ENCODE results near the gene RASEF.

The RASEF gene

DNA sequence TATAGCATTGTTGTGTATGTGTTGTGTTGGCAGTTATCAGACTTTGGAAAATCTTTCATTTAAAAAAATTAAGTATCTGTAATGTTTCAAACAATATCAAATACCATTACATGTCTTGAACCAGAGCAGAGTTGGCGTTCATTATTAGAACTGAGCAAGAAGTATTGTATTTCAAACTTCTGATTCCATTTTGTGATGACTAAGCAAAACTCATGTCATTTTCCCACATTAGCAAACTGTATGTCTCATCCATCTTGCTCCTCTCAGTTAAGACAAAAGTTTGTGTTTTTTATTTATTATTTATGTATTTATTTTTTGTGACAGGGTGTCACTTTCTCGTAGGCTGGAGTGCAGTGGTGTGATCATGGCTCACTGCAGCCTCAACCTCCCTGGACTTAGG, 4.6 kb upstream of the RASEF start:
- no peak overlapping the region for H3K4me3 ChIP-seq (ENCODE audit: low read length)
- no peak for DNase-seq (ENCODE audit: low read depth)
- TF ChIP-seq, protein P1, sequence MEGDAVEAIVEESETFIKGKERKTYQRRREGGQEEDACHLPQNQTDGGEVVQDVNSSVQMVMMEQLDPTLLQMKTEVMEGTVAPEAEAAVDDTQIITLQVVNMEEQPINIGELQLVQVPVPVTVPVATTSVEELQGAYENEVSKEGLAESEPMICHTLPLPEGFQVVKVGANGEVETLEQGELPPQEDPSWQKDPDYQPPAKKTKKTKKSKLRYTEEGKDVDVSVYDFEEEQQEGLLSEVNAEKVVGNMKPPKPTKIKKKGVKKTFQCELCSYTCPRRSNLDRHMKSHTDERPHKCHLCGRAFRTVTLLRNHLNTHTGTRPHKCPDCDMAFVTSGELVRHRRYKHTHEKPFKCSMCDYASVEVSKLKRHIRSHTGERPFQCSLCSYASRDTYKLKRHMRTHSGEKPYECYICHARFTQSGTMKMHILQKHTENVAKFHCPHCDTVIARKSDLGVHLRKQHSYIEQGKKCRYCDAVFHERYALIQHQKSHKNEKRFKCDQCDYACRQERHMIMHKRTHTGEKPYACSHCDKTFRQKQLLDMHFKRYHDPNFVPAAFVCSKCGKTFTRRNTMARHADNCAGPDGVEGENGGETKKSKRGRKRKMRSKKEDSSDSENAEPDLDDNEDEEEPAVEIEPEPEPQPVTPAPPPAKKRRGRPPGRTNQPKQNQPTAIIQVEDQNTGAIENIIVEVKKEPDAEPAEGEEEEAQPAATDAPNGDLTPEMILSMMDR (conservative IDR thresholded peaks at IDR 0.05; ENCODE audit: low read length), result no peak

DNA sequence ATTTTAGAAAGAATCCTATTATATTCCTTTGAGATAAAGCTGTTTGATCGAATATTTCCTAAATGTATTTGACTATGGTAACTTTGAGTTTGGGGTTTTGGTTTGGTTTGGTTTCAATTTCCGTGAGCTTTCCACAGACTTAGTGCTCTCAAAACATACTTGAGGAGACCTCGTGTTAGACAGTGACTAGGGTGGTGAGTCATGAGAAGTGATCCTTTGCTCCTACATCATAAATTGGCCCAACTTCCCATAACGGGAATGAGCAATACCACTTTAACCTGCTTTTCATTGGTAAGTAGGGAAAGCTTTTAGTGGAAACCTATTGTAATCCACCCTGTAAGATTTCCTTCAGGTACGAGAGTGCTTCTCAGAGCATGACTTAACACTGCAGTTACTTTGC, 3.8 kb upstream of the RASEF start:
- DNase-seq (ENCODE audit: low read depth), result peak; percentile 85
- H3K4me3 ChIP-seq (ENCODE audit: low read length), result no peak overlapping the region
- TF ChIP-seq, protein P1 (conservative IDR thresholded peaks at IDR 0.05; ENCODE audit: low read length), result no peak

DNA sequence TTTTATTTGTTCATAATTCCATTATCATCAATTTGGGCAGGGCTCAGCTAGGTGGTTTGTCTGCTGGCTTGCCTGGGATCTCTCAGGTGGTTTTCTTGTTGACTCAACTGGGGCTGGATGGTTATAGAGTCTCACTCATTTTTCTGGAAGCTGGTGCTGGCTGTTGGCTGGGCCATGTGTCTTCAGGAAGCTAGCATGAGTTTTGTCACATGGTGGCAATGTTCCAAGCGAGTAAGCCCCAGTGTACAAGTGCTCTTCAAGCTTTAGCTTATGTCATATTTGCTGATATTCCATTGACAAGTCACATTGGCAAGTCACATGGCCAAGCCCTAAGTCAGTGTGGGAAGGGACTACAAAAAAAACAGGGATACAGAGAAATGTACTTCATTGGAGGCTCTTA, 2.3 kb upstream of the RASEF start:
- no peak overlapping the region for H3K4me3 ChIP-seq (ENCODE audit: low read length)
- TF ChIP-seq, protein P1 (conservative IDR thresholded peaks at IDR 0.05; ENCODE audit: low read length), result no peak
- DNase-seq (ENCODE audit: low read depth), result no peak

DNA sequence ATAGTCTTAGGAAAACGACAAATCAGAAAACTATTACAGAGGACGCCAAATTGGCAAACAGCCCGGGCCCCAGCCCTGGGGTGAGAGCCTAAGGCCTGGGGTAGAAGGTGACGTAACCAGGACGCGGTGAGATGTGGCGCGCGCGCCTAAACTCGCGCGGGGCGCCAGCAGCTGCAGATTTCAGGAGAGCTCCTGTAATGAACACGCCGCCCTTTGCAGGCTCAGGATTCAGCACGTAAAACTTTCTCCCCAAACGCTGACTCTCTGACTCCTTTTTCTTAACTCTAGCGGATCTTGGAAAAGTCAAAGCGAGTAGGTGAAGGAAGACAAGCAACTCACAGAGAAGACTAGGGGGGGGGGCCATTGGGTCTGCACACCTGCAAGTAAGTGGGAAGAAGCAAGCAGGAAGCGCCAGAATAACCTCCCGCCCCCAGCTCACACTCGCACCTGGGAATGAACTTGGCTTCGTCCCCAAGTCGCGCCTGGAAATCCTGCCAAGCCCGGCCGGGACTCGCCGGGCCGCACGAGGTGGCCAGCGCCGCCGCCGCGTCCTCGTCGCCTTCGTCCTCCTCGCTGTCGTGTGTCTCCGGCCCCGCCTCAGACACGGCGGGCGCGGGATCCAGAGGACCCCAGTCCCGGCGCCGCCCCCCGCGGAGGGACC, 822 bp downstream of the RASEF start:
- TF ChIP-seq, protein P1 (conservative IDR thresholded peaks at IDR 0.05; ENCODE audit: low read length), result no peak

DNA sequence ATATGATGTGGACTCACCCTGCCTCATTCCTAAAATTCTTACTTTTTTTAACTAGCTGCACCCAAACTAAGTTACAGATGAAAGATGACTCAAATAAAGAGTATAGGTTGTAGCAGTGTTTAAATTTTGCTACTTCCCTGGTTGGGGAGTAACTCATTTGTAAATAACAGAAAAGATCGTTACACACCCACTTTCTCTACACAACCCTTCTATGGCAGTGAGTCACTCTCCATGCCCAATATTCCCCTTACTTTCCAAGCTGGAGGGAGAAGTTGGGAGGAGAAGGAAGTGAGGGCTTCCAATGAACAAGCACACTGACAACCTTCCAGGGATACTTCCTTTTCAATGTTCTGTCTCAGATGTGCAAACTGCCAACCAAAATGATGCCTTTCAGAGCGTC, 1.9 kb downstream of the RASEF start:
- no peak for DNase-seq (ENCODE audit: low read depth)
- TF ChIP-seq, protein P1 (conservative IDR thresholded peaks at IDR 0.05; ENCODE audit: low read length), result no peak

More for the DNA sequence above, 822 bp downstream of the RASEF start:
- H3K4me3 ChIP-seq (ENCODE audit: low read length), result peak overlapping the region; percentile 31
- no peak for DNase-seq (ENCODE audit: low read depth)

DNA sequence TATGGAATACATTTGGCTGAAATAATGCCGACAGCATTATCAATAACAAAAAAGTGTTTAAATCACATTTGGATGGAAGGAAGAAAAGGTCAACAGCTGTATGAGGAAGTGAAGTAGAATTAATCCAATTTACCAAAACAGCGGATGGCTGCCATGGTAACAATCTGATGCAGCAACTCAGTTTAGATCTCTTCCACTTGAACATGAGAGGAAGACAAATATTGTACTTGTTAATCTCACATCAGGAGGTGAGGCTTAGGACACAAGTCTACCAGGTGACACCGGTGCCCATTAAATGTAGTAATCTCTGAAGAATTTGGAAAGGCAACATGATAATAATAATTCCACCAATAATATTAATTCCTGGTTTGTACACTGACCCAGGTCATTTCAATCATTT, 2.4 kb downstream of the RASEF start:
- DNase-seq (ENCODE audit: low read depth), result no peak
- TF ChIP-seq, protein P1 (conservative IDR thresholded peaks at IDR 0.05; ENCODE audit: low read length), result no peak
- H3K4me3 ChIP-seq (ENCODE audit: low read length), result no peak overlapping the region

More for the DNA sequence above, 1.9 kb downstream of the RASEF start:
- H3K4me3 ChIP-seq (ENCODE audit: low read length), result no peak overlapping the region

DNA sequence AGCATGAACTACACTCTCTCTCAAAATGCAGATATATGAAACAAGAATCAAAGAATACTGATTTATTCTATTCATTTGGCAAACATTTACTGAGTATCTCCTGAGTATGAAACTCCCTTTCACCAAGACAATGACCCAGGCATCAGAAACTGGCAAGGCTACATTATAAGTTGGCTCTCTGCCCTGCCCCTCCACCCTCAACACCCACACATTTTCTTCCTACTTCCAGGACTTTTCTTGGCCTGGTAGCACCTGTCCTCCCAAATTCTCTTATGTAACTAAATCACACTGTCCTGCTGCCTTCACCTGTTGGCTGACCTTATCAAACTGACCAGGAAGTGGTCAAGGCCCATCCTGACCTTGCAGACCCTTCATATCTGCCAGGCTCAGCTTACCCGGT, 3.5 kb downstream of the RASEF start:
- no peak for DNase-seq (ENCODE audit: low read depth)
- TF ChIP-seq, protein P1 (conservative IDR thresholded peaks at IDR 0.05; ENCODE audit: low read length), result no peak
- H3K4me3 ChIP-seq (ENCODE audit: low read length), result no peak overlapping the region

Data from AG10803 (cell line).